Superior temporal gyrus (tissue), 1 donor: ENCODE results near the gene WFIKKN1.

Experiments used
- DNase-seq: peaks from one replicate; pipeline ENCODE4 v3.0.0-alpha.2; 2016; ENCODE audit errors: extremely low spot score

The WFIKKN1 gene

GRCh38 chr16:674214-674881, 43.6 kb downstream of the WFIKKN1 start:
- no peak for DNase-seq

DNA sequence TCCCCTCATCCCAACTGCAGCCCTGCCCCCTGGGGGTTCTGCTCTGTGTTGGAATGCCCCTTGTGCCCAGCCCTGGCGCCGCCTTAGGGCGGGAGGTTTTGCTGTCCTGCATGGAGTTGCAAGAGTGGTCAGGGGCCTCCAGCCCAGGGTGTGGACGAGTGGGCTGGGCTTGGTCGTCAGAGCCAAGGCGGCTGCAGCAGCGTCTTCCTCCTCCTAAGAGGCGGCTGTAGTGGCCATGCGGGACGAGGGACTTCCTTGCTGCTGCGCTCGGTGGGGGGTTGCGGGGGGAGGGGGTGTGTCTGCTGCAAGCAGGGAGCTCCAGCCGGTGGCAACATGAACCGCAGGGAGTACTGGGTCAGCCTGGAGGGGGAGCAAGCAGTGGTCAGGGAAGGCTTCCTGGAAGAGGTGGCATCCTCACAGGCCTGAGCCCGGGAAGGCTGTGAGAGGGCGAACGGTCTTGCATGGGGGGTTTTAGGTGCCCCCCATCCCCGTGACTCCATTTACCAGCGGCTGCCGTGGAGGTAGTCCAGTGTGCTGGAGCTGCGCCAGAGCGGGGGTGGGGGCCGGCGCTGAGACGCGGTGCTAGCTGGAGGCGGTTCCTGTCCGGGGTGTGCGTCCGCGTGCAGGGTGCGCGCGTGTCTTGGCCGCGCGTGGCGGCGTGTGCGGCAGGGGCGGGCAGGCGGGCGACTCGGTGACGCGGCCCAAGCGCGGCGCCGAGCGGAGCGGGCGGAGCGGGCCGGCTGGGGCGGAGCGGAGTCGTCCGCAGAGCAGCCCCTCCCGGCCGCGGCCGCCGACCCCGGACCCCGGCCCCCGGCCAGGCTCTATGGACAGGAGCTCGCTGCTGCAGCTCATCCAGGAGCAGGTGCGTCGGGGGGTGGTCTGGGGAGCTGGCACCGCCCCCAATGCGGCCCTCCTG, 44.4 kb downstream of the WFIKKN1 start, which contains the start of gene RHBDL1:
RHBDL1 (plus strand) TSS at position 704 of the 916 bp plus-strand sequence; CDS start at position 824, 120 bp downstream.
- no peak for DNase-seq

GRCh38 chr16:675884-676564, 45.2 kb downstream of the WFIKKN1 start:
- DNase-seq: no peak

GRCh38 chr16:676565-676902, 45.7 kb downstream of the WFIKKN1 start:
- no peak for DNase-seq

DNA sequence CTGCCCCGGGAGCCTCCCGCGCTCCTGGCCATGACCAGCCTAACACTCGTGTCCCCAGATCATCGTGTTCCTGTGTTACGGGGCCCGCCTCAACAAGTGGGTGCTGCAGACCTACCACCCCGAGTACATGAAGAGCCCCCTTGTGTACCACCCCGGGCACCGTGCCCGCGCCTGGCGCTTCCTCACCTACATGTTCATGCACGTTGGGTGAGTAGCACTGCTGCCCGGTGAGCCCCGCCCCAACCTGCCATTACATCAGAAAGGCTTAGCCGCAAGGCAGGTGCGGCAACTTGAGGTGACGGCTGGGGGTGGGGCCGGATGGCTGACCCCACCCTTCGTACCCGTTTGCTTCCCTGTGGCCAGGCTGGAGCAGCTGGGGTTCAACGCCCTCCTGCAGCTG, 46.1 kb downstream of the WFIKKN1 start:
- no peak for DNase-seq

GRCh38 chr16:677316-678190, 46.8 kb downstream of the WFIKKN1 start:
- DNase-seq: no peak

GRCh38 chr16:678209-678857, 47.5 kb downstream of the WFIKKN1 start:
- DNase-seq: no peak

GRCh38 chr16:678858-679813, 48.4 kb downstream of the WFIKKN1 start:
- no peak for DNase-seq

GRCh38 chr16:679814-680624, 49.2 kb downstream of the WFIKKN1 start, which contains the start of gene STUB1:
TSS of gene STUB1 (plus strand) at chr16:680410. CDS start at chr16:680526, 116 bp downstream.
- peak; percentile 74 for DNase-seq

DNA sequence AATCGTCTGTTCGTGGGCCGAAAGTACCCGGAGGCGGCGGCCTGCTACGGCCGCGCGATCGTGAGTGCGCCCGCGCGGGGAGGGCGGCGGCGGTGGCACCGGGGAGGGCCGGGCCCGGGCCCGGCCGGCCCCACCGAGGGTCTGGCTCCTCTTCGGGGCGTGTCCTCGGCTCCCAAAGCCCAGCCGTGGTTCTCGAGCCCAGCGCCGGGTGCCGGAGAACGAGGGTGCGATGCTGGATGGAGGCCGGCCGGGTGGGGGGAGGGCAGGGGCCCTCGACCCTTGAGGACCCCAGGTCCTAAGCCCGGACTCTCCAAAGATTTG, 49.8 kb downstream of the WFIKKN1 start:
- no peak for DNase-seq

DNA sequence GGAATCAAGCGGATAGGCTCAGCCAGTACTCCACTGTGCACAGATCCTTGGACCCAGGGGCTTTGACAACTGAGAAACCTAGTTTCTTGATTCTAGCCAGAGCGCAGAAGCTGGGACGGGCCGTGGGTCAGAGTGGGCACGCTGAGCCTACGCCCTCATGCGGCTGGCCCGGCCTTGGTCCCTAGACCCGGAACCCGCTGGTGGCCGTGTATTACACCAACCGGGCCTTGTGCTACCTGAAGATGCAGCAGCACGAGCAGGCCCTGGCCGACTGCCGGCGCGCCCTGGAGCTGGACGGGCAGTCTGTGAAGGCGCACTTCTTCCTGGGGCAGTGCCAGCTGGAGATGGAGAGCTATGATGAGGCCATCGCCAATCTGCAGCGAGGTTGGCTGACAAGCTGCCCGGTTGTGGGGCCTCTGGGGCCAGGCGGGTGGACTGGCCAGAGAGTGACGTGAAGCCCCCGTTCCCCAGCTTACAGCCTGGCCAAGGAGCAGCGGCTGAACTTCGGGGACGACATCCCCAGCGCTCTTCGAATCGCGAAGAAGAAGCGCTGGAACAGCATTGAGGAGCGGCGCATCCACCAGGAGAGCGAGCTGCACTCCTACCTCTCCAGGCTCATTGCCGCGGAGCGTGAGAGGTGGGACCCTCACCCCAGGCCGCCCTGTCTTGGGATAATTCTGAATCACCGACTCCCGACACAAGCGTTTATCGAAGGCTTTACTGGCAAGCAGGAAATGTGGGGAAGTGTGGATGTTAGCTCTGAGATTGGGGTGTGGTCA, 50.4 kb downstream of the WFIKKN1 start:
- no peak for DNase-seq

DNA sequence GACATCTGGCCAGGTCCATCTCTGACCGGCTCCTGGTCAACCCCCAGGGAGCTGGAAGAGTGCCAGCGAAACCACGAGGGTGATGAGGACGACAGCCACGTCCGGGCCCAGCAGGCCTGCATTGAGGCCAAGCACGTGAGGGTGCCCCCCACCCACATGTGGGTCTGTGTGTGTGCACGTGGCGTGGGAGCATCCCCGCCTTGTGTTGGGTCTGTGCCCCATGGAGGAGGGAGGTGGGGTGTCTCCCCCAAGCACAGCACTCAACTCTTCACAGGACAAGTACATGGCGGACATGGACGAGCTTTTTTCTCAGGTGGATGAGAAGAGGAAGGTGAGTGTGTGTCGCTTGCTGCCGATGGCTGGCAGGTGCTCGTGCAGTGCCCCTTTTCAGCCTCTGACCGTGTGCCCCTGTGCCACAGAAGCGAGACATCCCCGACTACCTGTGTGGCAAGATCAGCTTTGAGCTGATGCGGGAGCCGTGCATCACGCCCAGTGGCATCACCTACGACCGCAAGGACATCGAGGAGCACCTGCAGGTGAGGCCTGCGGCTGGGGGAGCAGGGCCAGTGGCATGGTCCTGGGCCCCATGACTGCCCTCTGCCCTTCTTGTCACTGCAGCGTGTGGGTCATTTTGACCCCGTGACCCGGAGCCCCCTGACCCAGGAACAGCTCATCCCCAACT, 51.1 kb downstream of the WFIKKN1 start:
- DNase-seq: no peak

- DNase-seq: no peak
Measured at GRCh38 chr16:682493-683395, 52.0 kb downstream of the WFIKKN1 start.

GRCh38 chr16:683396-684070, 52.7 kb downstream of the WFIKKN1 start:
- no peak for DNase-seq
